ENCODE results near the gene ESR1.

GRCh38 chr6:151875524-151875923 is 68.0 kb downstream of the ESR1 start:
- TF ChIP-seq PCBP1 (IDR thresholded peaks at IDR 0.05; ENCODE audit: low read depth, low read length, poor library complexity, severe bottlenecking) (no peak), PCBP2 (IDR thresholded peaks at IDR 0.05; ENCODE audit: low read depth, low read length, poor library complexity, severe bottlenecking) (no peak), FOXP4 (CRISPR knock-in tag; IDR thresholded peaks at IDR 0.05; ENCODE audit: borderline replicate concordance) (no peak), GATA2 (CRISPR knock-in tag; IDR thresholded peaks at IDR 0.05) (no peak), SIN3A (IDR thresholded peaks at IDR 0.05; ENCODE audit: borderline replicate concordance in 2 of 2, control insufficient read depth in 1 of 2, low read depth in 2 of 2, low read length in 2 of 2) (no peak), ELF1 (tag; IDR thresholded peaks at IDR 0.05) (no peak), BACH1 (tag; IDR thresholded peaks at IDR 0.05) (no peak), ZNF512 (tag; IDR thresholded peaks at IDR 0.05) (no peak)
